ENCODE results near the gene CRAMP1.

- TF ChIP-seq CTCF (IDR thresholded peaks at IDR 0.05) (no peak), EP300 (IDR thresholded peaks at IDR 0.05) (no peak), POLR2A (IDR thresholded peaks at IDR 0.05) (no peak)
Measured at GRCh38 chr16:1687427-1688316, 75.5 kb downstream of the CRAMP1 start.

Data from sigmoid colon (tissue), 4 donors.